K562 (cell line): ENCODE data around the gene SMARCA4. TPM values are rescaled to one million over a fixed set of nuclear protein-coding genes. Genes with fewer than 3 reads are reported as not detected.

Experiments
- CREB3 ChIP-seq: fragments of 450-650 bp; conservative IDR thresholded peaks from 2 replicates; pipeline ENCODE4 v1.6.1; 2016; ENCODE audit warnings: missing genetic modification characterization, low read depth, mild to moderate bottlenecking, missing compliant biosample characterization, moderate library complexity
- HBP1 ChIP-seq: fragments of 450-650 bp; formaldehyde crosslinking; IDR thresholded peaks from 2 replicates; pipeline ENCODE4 v1.4.0; 2022; ENCODE audit warnings: missing genetic modification characterization
- MLLT1 ChIP-seq, 2 experiments: fragments of 450-650 bp; IDR thresholded peaks; 2 replicates each; pipeline ENCODE4 v1.6.1; 2016
- SMAD4 ChIP-seq: fragments of 250-450 bp; sonication (Bioruptor Pico); conservative IDR thresholded peaks from 2 replicates; pipeline ENCODE4 v1.8.0; 2021; ENCODE audit warnings: inconsistent platforms, mild to moderate bottlenecking, moderate library complexity
- SREBF2 ChIP-seq: sonication (generic); formaldehyde crosslinking; IDR thresholded peaks from 2 replicates; pipeline ENCODE4 v1.4.0; 2020; ENCODE audit warnings: mild to moderate bottlenecking, missing genetic modification reagents
- TAF1 ChIP-seq: IDR thresholded peaks from 2 replicates; pipeline ENCODE4 v1.6.1; 2011; ENCODE audit warnings: mild to moderate bottlenecking, low read length, moderate library complexity; ENCODE audit not compliant: insufficient read depth, control insufficient read depth, severe bottlenecking; ENCODE audit errors: extremely low read depth
- TEAD4 ChIP-seq, 2 experiments: sonication (generic) in 1 of 2; formaldehyde crosslinking in 1 of 2; IDR thresholded peaks; 2 replicates each; pipeline versions ENCODE4 v1.6.1 to v1.8.0; 2012 to 2022; ENCODE audit warnings: borderline replicate concordance in 1 of 2, inconsistent platforms in 1 of 2, low read length in 1 of 2, mild to moderate bottlenecking in 1 of 2, missing genetic modification reagents in 1 of 2
- TRIM24 ChIP-seq, 2 experiments: fragments of 450-650 bp; IDR thresholded peaks; 2 replicates each; pipeline ENCODE4 v1.6.1; 2016
- ZKSCAN3 ChIP-seq: fragments of 250-450 bp; sonication (Bioruptor Pico); IDR thresholded peaks from 2 replicates; pipeline ENCODE4 v1.4.0; 2020
- ZNF23 ChIP-seq: fragments of 250-450 bp; sonication (Bioruptor Pico); IDR thresholded peaks from 2 replicates; pipeline ENCODE4 v1.4.0; 2020; ENCODE audit warnings: mild to moderate bottlenecking
- ZNF431 ChIP-seq: sonication (generic); formaldehyde crosslinking; IDR thresholded peaks from 2 replicates; pipeline ENCODE4 v1.8.0; 2022; ENCODE audit warnings: mild to moderate bottlenecking, missing genetic modification reagents
- ZNF785 ChIP-seq: fragments of 250-450 bp; sonication (Bioruptor Pico); IDR thresholded peaks from 2 replicates; pipeline ENCODE4 v1.4.0; 2020; ENCODE audit warnings: mild to moderate bottlenecking
- polyA plus RNA-seq, 8 experiments: library from polyadenylated mRNA; depleted of rRNA in 4 of 8; stranded (reverse) in 5 of 8; unstranded in 3 of 8; fragments of >200 nt; fragmentation: Nextera tagmentation in 2 of 8; fragmentation: Illumina TruSeq in 1 of 8; extraction: Ambion mirVana in 2 of 8; extraction: Trizol in 1 of 8; gene quantifications; 2 replicates each; pipeline versions ENCODE4 v1.2.1 to v1.2.3, GENCODE V29; 2011 to 2014; ENCODE audit warnings: inconsistent platforms in 1 of 8, missing spikeins in 1 of 8
- total RNA-seq, 7 experiments: library from RNA; depleted of rRNA in 6 of 7; stranded (reverse); fragments of >200 nt in 6 of 7; fragmentation: Illumina TruSeq in 2 of 7; extraction: Trizol in 2 of 7; gene quantifications; 2 replicates each; pipeline versions ENCODE4 v1.2.1 to v1.2.3, GENCODE V29; 2011 to 2021; ENCODE audit warnings: low replicate concordance in 1 of 7
- TF ChIP-seq, protein P1 (sequence below): sonication (generic); formaldehyde crosslinking; IDR thresholded peaks from 2 replicates; pipeline ENCODE4 v1.9.0; 2022; ENCODE audit warnings: mild to moderate bottlenecking, missing genetic modification reagents
- TF ChIP-seq, protein P2 (sequence below): fragments of 250-450 bp; sonication (Bioruptor Pico); IDR thresholded peaks from 2 replicates; pipeline ENCODE4 v1.4.0; 2020; ENCODE audit warnings: mild to moderate bottlenecking, moderate library complexity
- TF ChIP-seq, protein P3 (sequence below): fragments of 250-450 bp; sonication (Bioruptor Pico); IDR thresholded peaks from 2 replicates; pipeline ENCODE4 v1.5.0; 2020; ENCODE audit warnings: mild to moderate bottlenecking, borderline replicate concordance
- TF ChIP-seq, protein P4 (sequence below): fragments of 250-450 bp; sonication (Bioruptor Pico); IDR thresholded peaks from 2 replicates; pipeline ENCODE4 v1.8.0; 2021; ENCODE audit warnings: mild to moderate bottlenecking, moderate library complexity

The SMARCA4 gene
- total and polyA plus RNA-seq, 9 of the 15 experiments (the other 6 are each of a cell fraction or from before 2014, with no cell fraction given), result 19.3 to 207 (median 52.1) TPM

GRCh38 chr19:11090264-11090996 is 129.6 kb downstream of the SMARCA4 start (continued):
- no peak for TF ChIP-seq CREB3 (tag)
- peak; percentile 46; the same call in 1 of the 2 replicates for TF ChIP-seq SMAD4 (CRISPR knock-in tag)
- TF ChIP-seq MLLT1 (IDR thresholded peaks at IDR 0.05), result peak; percentile 76 to 82; a peak in 3 of 4 replicates
- TF ChIP-seq, protein P1, sequence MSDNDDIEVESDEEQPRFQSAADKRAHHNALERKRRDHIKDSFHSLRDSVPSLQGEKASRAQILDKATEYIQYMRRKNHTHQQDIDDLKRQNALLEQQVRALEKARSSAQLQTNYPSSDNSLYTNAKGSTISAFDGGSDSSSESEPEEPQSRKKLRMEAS, result peak; percentile 27; the same call in 1 of the 2 replicates
- no peak for TF ChIP-seq TRIM24 (IDR thresholded peaks at IDR 0.05)
- no peak for TF ChIP-seq TEAD4 (IDR thresholded peaks at IDR 0.05; ENCODE audit: low read length)
- TF ChIP-seq TEAD4 (CRISPR knock-in tag; IDR thresholded peaks at IDR 0.05; ENCODE audit: borderline replicate concordance), result no peak
- TF ChIP-seq SREBF2 (CRISPR knock-in tag), result no peak
- no peak for TF ChIP-seq ZNF431 (CRISPR knock-in tag)
- TF ChIP-seq ZNF785, result no peak
- peak; percentile 86 for TF ChIP-seq TAF1
- no peak for TF ChIP-seq ZKSCAN3 (CRISPR knock-in tag)
- TF ChIP-seq, protein P2, sequence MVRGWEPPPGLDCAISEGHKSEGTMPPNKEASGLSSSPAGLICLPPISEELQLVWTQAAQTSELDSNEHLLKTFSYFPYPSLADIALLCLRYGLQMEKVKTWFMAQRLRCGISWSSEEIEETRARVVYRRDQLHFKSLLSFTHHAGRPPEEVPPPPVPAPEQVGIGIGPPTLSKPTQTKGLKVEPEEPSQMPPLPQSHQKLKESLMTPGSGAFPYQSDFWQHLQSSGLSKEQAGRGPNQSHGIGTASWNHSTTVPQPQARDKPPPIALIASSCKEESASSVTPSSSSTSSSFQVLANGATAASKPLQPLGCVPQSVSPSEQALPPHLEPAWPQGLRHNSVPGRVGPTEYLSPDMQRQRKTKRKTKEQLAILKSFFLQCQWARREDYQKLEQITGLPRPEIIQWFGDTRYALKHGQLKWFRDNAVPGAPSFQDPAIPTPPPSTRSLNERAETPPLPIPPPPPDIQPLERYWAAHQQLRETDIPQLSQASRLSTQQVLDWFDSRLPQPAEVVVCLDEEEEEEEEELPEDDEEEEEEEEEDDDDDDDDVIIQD (CRISPR knock-in tag), result 0 out of 2 replicates have a peak, but pooled peaks have one; percentile 63
- TF ChIP-seq, protein P3, sequence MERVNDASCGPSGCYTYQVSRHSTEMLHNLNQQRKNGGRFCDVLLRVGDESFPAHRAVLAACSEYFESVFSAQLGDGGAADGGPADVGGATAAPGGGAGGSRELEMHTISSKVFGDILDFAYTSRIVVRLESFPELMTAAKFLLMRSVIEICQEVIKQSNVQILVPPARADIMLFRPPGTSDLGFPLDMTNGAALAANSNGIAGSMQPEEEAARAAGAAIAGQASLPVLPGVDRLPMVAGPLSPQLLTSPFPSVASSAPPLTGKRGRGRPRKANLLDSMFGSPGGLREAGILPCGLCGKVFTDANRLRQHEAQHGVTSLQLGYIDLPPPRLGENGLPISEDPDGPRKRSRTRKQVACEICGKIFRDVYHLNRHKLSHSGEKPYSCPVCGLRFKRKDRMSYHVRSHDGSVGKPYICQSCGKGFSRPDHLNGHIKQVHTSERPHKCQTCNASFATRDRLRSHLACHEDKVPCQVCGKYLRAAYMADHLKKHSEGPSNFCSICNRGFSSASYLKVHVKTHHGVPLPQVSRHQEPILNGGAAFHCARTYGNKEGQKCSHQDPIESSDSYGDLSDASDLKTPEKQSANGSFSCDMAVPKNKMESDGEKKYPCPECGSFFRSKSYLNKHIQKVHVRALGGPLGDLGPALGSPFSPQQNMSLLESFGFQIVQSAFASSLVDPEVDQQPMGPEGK (CRISPR knock-in tag), result no peak
- TF ChIP-seq, protein P4, sequence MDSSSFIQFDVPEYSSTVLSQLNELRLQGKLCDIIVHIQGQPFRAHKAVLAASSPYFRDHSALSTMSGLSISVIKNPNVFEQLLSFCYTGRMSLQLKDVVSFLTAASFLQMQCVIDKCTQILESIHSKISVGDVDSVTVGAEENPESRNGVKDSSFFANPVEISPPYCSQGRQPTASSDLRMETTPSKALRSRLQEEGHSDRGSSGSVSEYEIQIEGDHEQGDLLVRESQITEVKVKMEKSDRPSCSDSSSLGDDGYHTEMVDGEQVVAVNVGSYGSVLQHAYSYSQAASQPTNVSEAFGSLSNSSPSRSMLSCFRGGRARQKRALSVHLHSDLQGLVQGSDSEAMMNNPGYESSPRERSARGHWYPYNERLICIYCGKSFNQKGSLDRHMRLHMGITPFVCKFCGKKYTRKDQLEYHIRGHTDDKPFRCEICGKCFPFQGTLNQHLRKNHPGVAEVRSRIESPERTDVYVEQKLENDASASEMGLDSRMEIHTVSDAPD, result no peak
- TF ChIP-seq ZNF23 (CRISPR knock-in tag), result no peak
- peak; percentile 70 for TF ChIP-seq HBP1
